GM19395 (cell line): ENCODE measurements around the gene KRTAP10-7.
"Not testable (repeated sequence)": the region's sequence is repeated elsewhere in the genome, so short reads cannot be mapped to it uniquely, and the experiment has no call there.

Source experiments
- ATAC-seq: cut with Tn5 transposase; IDR thresholded peaks from one replicate; pipeline ENCODE4 v1.9.1; 2021; ENCODE audit warnings: mild to moderate bottlenecking, moderate library complexity; ENCODE audit not compliant: unreplicated experiment

The KRTAP10-7 gene

GRCh38 chr21:44600118-44600978 is at the start of gene KRTAP10-7:
KRTAP10-7 (plus strand) TSS chr21:44600597; CDS start chr21:44600622, 25 bp downstream.
- ATAC-seq = not testable (repeated sequence)

DNA sequence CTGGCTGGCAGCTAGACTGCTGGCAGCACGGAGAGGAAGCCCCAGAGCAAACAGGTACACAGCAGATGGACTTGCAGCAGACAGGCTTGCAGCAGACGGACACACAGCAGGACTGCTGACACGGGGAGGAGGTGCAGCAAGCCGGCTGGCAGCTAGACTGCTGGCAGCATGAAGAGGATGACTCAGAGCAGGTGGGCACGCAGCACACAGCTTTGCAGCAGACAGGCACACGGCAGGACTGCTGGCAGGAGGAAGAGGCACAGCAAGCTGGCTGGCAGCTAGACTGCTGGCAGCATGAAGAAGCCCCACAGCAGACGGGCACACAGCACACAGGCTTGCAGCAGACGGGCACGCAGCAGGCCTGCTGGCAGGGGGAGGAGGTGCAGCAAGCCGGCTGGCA is 49.6 kb upstream of the KRTAP10-7 start:
- ATAC-seq = no peak

DNA sequence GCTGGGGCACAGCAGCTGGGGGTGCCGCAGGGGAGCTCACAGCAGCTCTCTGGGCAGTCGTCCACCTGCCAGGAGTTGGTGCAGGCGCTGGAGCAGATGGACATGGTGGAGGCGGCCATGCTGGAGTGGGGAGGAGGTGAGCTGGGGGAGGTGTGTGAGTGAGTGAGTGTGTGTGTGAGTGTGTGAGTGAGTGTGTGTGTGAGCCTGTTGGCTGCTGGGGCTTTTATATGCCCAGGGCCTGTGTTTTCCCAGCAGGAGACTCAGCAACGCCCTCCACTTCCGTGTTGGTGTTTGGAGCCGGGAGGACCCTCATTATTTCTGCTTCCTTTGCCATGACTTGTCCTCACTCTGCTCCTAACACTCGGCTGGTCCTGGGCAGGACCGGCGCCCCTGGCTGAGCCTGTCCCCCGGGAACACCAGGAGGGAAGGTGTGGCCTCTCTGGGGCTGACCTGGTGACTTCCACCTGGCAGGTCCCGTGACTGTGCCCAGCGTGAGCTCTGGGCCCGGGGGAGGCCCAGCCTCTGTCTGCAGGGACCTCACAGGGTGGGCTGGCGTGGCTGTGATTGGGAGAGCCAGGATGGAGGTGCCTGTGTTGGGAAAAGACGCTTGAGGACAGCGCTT is 48.9 kb upstream of the KRTAP10-7 start, which contains the start of gene KRTAP10-2:
KRTAP10-2 (minus strand) TSS at position 166 of the 622 bp plus-strand sequence; CDS start at position 119, 47 bp downstream.
- ATAC-seq = no peak

DNA sequence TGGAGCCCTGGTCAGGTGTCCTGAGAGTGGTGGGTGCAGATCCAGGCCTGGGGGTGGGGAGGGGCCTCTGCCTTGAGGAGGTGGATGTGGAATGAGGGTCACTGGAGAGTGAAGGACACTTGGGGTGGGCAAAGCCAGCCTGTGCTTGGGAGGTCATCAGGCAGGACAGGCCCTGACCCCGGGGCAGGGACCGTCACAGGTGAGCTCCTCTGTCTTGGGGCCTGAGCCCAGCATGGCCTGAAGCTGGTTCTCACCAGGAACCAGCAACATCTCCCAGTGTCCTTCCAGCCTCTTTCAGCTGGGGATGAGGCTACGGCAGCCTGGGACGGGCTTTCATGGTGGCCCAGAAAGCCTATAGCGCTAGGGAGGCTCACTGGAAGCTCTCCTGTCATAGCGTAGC is 48.3 kb upstream of the KRTAP10-7 start:
- no peak for ATAC-seq

DNA sequence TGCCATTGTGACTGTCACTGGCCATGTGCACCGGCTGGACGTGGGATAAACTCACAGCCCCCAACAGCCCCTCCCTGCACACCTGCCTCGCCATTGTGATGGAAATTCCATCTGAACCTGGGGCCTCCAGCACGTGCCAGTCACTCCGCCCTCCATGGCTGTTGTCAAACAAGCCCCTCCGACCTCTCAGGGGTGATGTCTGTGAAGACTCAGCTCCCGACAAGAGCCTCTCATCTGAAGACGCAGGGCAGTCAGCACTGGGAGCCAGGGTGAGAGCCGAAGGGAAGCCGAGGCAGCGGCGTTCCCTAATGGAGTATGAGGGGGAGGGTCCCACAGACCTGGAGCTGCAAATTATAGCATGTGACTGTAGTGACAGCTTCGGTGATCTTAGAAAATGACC is 47.7 kb upstream of the KRTAP10-7 start:
- no peak for ATAC-seq

DNA sequence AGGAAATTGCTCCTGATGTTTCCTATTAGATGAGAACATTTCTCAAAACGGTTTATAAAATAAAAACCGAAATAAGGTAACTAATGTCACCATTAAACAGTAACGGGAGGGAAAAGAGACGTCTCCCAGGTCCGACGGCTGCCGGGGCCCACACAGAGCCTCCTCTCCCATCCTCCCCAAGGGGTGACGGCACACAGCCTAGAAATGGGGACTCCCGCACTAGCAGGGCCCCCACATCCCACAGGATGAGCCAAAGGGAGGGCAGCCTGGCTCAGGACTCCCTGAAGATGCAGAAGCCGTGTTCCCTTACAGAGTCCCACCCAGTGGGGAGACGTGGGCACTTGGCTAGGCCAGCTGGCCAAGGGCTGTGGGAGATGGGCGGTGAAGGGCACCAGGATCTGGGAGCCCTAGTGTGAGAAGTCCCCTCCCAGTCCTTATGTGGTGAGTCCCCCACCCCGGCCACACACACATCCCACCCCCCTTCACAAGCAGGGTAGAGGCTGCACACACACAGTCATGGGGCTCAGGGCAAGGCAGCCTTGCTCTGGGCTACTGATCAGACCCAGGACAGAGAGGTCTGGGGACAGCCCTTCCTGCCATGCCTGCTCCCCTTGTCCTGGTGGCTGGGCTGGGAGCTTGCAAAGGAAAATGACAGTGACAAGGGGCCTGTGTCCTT is 45.1 kb upstream of the KRTAP10-7 start:
- ATAC-seq = no peak

DNA sequence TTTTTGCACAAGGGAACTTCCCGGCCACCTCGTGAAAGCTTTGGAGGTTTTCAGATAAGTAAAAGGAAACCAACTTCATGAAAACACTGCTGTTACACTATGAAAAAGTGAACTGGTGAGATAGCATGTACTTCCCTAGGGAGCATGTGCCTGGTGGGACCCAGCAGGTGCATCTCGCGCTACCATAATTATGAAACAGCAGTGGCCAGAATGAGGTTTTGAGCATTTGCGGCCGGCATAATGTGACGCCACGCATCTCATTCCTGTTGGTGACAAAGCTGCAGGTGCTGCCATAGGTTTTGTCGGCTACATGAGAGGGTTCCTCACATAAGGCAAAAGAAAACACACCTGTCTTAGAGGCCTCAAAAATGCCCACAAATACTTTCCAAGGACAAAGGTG is 43.5 kb upstream of the KRTAP10-7 start:
- ATAC-seq = no peak

GRCh38 chr21:44557491-44558328 is 42.7 kb upstream of the KRTAP10-7 start:
- ATAC-seq = no peak

DNA sequence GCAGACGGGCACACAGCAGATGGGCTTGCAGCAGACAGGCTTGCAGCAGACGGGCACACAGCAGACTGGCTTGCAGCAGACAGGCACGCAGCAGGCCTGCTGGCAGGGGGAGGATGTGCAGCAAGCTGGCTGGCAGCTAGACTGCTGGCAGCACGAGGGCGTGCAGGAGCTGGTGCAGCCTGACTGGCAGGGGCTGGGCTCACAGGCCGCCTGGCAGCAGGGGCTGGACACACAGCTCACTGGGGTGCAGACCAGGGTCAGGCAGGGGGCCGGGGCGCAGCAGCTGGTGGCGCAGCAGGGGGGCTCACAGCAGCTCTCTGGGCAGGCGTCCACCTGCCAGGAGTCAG is 42.1 kb upstream of the KRTAP10-7 start:
- ATAC-seq = not testable (repeated sequence)

DNA sequence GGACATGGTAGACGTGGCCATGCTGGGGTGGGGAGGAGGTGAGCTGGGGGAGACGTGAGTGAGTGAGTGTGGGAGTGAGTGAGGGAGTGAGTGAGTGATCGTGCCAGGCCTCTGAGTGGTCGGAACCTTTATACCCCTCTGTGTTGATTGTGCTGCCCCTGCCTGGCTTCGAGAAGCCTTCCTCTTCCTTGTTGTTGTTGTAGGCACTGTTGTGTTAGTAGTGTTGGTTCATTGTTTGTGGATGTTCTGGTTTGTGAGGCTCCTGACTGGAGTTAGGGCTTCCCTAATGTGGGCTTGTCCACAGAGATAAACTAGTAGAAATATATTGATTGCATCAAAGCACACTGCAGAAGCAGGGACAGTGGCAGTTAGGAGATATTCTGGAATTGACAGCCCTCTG is 41.7 kb upstream of the KRTAP10-7 start, which contains the start of gene KRTAP10-3:
KRTAP10-3 (minus strand) TSS at position 101 of the 400 bp plus-strand sequence; CDS start at position 21, 80 bp downstream.
- ATAC-seq = no peak

- no peak for ATAC-seq
Measured at GRCh38 chr21:44564099-44564498, 36.3 kb upstream of the KRTAP10-7 start.

GRCh38 chr21:44564886-44565598 is 35.4 kb upstream of the KRTAP10-7 start:
- ATAC-seq = no peak

DNA sequence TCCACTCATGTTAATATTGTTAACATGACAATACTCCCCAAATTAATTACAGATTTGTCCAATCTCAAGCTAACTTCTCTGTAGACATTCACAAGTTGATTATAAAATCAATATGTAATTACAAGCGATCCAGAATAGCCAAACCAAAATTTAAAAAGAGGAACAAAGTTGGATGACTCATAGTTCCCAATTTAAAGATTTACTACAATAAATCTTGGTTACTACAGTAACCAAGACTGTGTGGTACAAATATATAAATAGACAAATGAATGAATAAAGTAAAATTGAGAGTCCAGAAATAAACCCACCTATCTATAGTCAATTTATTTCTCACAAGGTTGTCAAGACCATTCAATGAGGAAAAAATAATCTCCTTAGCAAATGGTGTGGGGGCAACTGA is 34.0 kb upstream of the KRTAP10-7 start:
- no peak for ATAC-seq

DNA sequence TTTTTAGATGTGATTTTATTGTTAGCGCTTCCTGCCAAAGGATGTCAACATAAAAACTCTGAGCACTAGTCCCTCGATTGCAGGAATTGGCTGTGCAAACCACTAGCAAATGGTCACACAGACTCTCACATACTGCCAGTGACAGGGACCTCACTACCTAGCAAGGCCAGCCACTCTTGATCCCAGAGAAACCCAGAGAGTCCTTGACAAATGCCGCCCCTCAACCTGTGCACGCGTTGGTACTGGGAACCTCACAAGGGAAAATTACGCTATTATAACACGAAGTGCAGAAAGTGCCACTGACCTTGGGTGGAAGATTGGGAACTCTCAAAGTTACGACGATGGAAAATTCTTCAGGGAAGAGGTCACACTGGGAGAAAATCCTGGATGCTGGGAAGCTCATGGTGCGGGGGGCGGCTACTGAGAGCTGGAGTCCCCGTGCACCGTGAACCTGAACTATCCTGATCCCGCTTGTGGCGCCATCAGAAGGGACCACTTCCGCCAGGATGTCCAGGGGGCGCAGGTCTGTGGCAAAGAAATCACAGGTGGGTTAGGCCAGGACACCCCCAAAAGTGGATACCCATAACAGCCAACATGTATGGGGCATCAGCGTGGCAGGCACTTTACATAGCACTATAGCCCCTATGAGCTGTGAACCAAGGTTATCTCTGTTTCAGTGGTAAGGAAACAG is 32.8 kb upstream of the KRTAP10-7 start:
- no peak for ATAC-seq

DNA sequence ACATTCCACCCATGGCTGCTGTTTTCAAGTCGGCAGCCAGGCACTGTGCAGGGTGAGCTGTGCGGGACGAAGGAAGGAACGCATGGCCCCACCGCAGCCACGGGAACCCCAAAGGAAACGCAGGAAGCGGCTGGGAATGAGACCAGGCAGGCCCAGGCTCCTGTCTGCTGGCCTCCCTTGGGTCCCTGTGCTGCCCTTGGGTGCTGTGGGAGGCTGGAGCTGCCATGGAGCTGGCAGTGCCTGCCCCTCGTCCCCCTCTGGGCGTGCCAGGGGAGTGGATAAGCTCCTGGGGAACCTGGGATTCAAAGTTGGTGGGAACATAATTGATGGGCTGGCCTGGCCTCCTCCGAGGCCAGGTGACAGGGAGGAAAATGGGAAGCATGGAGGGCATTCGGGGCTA is 32.1 kb upstream of the KRTAP10-7 start:
- ATAC-seq = no peak

DNA sequence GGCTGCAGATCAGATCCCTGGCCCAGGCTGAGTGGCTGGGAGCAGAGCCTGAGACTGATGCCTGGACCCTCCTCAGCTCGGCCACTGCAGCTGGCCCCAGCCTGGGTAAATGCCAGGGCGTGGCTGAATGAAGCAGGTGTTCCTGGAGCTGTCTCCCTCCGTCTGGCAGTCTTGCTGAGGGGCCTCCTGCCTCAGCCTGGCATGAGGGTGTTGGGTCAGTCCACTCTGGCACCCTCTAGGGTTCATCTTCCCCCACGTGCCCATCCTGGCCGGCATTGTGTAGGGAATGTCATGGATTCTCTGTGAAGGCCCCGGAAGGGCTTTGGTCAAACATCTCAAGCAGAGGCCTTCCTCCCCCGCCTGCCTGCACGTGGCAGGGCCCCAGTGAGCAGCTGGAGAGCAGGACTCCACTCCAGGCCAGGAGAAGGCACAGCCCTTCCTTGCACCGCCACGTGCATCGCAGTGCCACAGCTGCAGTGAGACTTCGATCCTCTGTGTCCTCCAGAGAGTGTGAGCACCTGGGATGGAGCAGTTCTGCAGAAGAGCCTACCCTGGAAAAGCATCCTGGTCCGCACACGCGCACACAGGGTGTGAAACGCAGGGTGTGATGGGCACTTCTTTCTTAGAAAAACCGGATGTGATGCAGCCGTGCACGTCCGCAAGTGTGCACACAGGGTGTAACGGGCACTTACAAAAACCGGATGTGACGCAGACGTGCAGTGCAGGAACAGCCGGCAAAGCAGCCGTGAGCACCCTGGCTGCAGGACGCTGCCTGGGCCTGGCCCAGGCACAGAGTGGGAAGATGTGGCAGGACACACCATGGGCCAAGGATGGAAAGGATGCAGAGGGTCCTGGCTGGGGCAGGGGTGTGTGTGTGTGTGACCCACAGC is 31.5 kb upstream of the KRTAP10-7 start:
- no peak for ATAC-seq

DNA sequence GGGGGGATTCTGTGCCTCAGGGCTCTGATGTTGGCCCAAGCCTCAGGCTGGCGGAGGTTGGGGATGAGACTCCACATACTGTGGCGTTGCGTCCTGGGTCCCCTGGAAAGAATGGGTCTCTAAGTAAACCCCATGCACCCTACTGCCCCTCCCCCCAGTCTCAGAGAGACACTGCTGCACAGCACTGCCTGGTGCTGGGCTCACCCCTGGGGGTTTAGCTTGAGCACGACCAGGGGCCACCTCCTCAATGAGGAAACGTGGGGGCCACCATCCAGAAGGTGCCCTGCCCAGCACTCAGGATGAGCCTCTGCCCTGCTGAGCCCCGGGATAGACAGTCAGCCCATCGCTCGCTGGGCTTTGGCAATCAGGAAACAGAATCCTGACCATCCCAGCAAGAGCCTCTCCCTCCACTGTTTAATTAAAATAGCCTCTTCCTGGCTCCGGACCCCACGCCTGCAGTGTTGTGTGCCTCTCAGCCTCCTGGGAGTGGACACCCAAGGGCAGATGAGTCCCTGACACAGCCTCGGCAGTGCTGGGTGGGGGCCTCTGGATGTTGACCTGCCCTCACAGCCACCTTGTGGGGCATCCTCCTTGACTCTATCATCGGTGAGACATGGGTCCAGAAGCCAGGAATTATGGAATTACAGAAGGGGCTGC is 30.4 kb upstream of the KRTAP10-7 start:
- no peak for ATAC-seq

GRCh38 chr21:44571296-44571695 is 29.1 kb upstream of the KRTAP10-7 start:
- ATAC-seq = no peak
